Measurements from ENCODE around the gene ORC3.

Gene ORC3

DNA sequence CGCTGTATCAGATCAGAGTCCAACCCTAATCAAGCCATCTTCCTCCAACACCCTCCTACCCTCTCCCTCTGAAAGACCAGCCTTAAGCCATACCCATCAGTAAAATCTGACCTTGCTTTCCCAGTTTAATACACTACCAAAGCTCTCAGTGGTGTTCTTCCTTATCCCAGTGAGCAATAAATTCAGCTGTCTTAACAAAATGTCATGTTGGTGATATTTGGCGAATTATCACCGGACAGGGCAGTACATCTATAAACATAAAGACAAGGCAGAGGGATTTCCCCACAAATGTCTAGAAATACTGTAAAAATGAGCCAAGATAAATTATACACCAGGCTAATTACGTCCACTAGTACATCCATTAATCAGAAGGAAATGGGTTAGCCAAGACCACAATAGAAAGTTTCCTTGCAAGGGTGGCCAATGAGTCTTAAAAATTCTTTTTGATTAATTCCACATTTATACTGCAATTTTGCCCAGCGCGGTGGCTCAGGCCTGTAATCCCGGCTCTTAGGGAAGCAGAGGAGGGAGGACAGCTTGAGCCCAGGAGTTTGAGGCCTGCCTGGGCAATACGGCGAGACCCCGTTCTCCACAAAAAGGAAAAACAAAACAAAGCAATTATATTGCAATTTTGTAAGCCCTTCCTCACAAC is 1.1 kb upstream of the ORC3 start:
- Histone ChIP-seq H3K4me2 (ENCODE audit: low read length) (peak overlapping the region; percentile 89), H3K9me3 (ENCODE audit: control insufficient read depth, low read length) (no peaks in the 10 kb centered on the region), H2AFZ (peak overlapping the region; percentile 91), H3K79me2 (peaks cover 72% of the 10 kb centered on the region), H3K4me1 (peaks cover 4% of the 10 kb centered on the region), H3K27me3 (ENCODE audit: control insufficient read depth, insufficient read depth, low read length) (no peaks in the 10 kb centered on the region), H3K27ac (peak overlapping the region; percentile 76), H3K36me3 (ENCODE audit: control insufficient read depth, insufficient read depth, low read length) (no peaks in the 10 kb centered on the region), H3K4me3 (ENCODE audit: low read depth, low read length) (peak overlapping the region; percentile 84), H3K9ac (peak overlapping the region; percentile 58)
- no peak for TF ChIP-seq CTCF (IDR thresholded peaks at IDR 0.05)

- H3K27ac ChIP-seq = peak overlapping the region; percentile 76
- peaks cover 3% of the 10 kb centered on the region for H3K4me1 ChIP-seq
- H3K9ac ChIP-seq = no peak overlapping the region
Measured at GRCh38 chr6:87590417-87590880, 514 bp downstream of the ORC3 start.

DNA sequence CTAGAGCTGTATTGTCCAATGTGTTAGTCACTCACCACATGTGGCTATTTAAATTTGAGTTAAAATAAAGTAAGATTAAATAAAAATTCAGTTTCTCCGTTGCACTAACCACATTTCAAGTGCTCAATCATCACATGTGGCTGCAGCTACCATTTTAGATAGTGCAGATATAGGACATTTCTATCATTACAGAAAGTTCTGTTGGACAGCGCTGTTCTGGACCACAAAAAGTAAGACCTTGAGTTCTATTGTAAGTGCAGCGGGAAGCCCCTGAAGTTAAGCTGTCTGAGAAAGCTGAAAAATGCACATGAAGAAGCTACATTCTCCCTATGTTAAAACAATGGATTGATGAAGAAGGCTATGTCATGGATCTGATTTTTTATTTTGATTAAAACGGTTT is 1.1 kb downstream of the ORC3 start:
- no peak for TF ChIP-seq CTCF (IDR thresholded peaks at IDR 0.05)
- H3K27ac ChIP-seq = no peak overlapping the region
- H3K9me3 ChIP-seq (ENCODE audit: control insufficient read depth, low read length) = no peaks in the 10 kb centered on the region
- peak overlapping the region; percentile 89 for H3K4me2 ChIP-seq (ENCODE audit: low read length)
- H3K79me2 ChIP-seq = peaks cover 69% of the 10 kb centered on the region
- peak overlapping the region; percentile 84 for H3K4me3 ChIP-seq (ENCODE audit: low read depth, low read length)
- H3K36me3 ChIP-seq (ENCODE audit: control insufficient read depth, insufficient read depth, low read length) = no peaks in the 10 kb centered on the region
- H3K4me1 ChIP-seq = peaks cover 3% of the 10 kb centered on the region
- H2AFZ ChIP-seq = no peak overlapping the region
- no peak overlapping the region for H3K9ac ChIP-seq
- H3K27me3 ChIP-seq (ENCODE audit: control insufficient read depth, insufficient read depth, low read length) = no peaks in the 10 kb centered on the region

More at GRCh38 chr6:87590417-87590880, 514 bp downstream of the ORC3 start:
- Histone ChIP-seq H3K4me3 (ENCODE audit: low read depth, low read length) (peak overlapping the region; percentile 84), H3K36me3 (ENCODE audit: control insufficient read depth, insufficient read depth, low read length) (no peaks in the 10 kb centered on the region), H3K4me2 (ENCODE audit: low read length) (peak overlapping the region; percentile 89), H3K9me3 (ENCODE audit: control insufficient read depth, low read length) (no peaks in the 10 kb centered on the region), H2AFZ (peak overlapping the region; percentile 91), H3K27me3 (ENCODE audit: control insufficient read depth, insufficient read depth, low read length) (no peaks in the 10 kb centered on the region), H3K79me2 (peaks cover 69% of the 10 kb centered on the region)
- TF ChIP-seq CTCF (IDR thresholded peaks at IDR 0.05) = no peak

- Histone ChIP-seq H3K4me3 (ENCODE audit: low read depth, low read length) (no peak overlapping the region), H3K4me2 (ENCODE audit: low read length) (no peak overlapping the region), H3K27me3 (ENCODE audit: control insufficient read depth, insufficient read depth, low read length) (no peaks in the 10 kb centered on the region), H3K36me3 (ENCODE audit: control insufficient read depth, insufficient read depth, low read length) (no peaks in the 10 kb centered on the region), H3K4me1 (no peaks in the 10 kb centered on the region), H3K79me2 (no peaks in the 10 kb centered on the region), H2AFZ (no peak overlapping the region), H3K27ac (no peak overlapping the region), H3K9me3 (ENCODE audit: control insufficient read depth, low read length) (no peaks in the 10 kb centered on the region), H3K9ac (no peak overlapping the region)
- no peak for TF ChIP-seq CTCF (IDR thresholded peaks at IDR 0.05)
Measured at GRCh38 chr6:87600576-87600975, 10.6 kb downstream of the ORC3 start.

GRCh38 chr6:87606199-87606598 is 16.3 kb downstream of the ORC3 start:
- H3K9me3 ChIP-seq (ENCODE audit: control insufficient read depth, low read length) = no peaks in the 10 kb centered on the region
- no peaks in the 10 kb centered on the region for H3K36me3 ChIP-seq (ENCODE audit: control insufficient read depth, insufficient read depth, low read length)
- no peaks in the 10 kb centered on the region for H3K27me3 ChIP-seq (ENCODE audit: control insufficient read depth, insufficient read depth, low read length)
- H2AFZ ChIP-seq = no peak overlapping the region
- no peaks in the 10 kb centered on the region for H3K79me2 ChIP-seq
- no peak overlapping the region for H3K27ac ChIP-seq
- no peaks in the 10 kb centered on the region for H3K4me1 ChIP-seq
- TF ChIP-seq CTCF (IDR thresholded peaks at IDR 0.05) = no peak
- H3K9ac ChIP-seq = no peak overlapping the region
- H3K4me2 ChIP-seq (ENCODE audit: low read length) = no peak overlapping the region
- no peak overlapping the region for H3K4me3 ChIP-seq (ENCODE audit: low read depth, low read length)

Measured in parathyroid adenoma (tissue), 2 donors.